Heart right ventricle (tissue), 16 donors: Measurements from ENCODE around the gene BFSP1. TPM values are rescaled to one million over a fixed set of nuclear protein-coding genes. Genes with fewer than 3 reads are reported as not detected.

Source experiments
- ATAC-seq, 8 donors: fragments of 200-7000 bp; cut with Tn5 transposase; one replicate each; pipeline ENCODE4 v1.9.1; 2020; ENCODE audit warnings: mild to moderate bottlenecking in 8 of 8, moderate library complexity in 8 of 8, moderate number of reproducible peaks in 1 of 8
- DNase-seq, 2 donors: peaks; one replicate each; pipeline ENCODE4 v3.0.0-alpha.2; 2020
- H3K27ac ChIP-seq, 10 donors: fragments of 200-600 bp; sonication (generic) in 2 of 10; one replicate each; pipeline versions ENCODE4 v1.5.0 to v1.8.0; 2020 to 2022; ENCODE audit warnings: mild to moderate bottlenecking in 3 of 10
- H3K27me3 ChIP-seq, 7 donors: fragments of 200-600 bp; one replicate each; pipeline ENCODE4 v1.8.0; 2021 to 2022; ENCODE audit warnings: mild to moderate bottlenecking in 2 of 7
- H3K36me3 ChIP-seq, 9 donors: fragments of 200-600 bp; sonication (generic) in 1 of 9; one replicate each; pipeline versions ENCODE4 v1.5.0 to v1.8.0; 2020 to 2022; ENCODE audit warnings: mild to moderate bottlenecking in 2 of 9
- H3K4me1 ChIP-seq, 9 donors: fragments of 200-600 bp; sonication (generic) in 1 of 9; one replicate each; pipeline versions ENCODE4 v1.5.0 to v1.8.0; 2020 to 2022; ENCODE audit warnings: mild to moderate bottlenecking in 4 of 9
- H3K4me3 ChIP-seq, 10 donors: fragments of 200-600 bp; sonication (generic) in 2 of 10; one replicate each; pipeline versions ENCODE4 v1.5.0 to v1.8.0; 2020 to 2022; ENCODE audit warnings: mild to moderate bottlenecking in 7 of 10, moderate library complexity in 2 of 10
- H3K9me3 ChIP-seq, 11 donors: fragments of 200-600 bp in 10 of 11; sonication (generic) in 2 of 11; one replicate each; pipeline versions ENCODE4 v1.5.0 to v1.8.0; 2013 to 2022; ENCODE audit warnings: mild to moderate bottlenecking in 2 of 11, control low read depth in 1 of 11, moderate library complexity in 1 of 11
- CTCF ChIP-seq, 9 donors: fragments of 200-600 bp; sonication (generic) in 2 of 9; IDR thresholded peaks; one replicate each; pipeline versions ENCODE4 v1.5.0 to v1.8.0; 2021 to 2022; ENCODE audit warnings: antibody characterized with exemption in 9 of 9, mild to moderate bottlenecking in 5 of 9, moderate library complexity in 1 of 9
- whole genome bisulfite sequencing, 2 donors: extraction: QIAGEN DNeasy Blood & Tissue Kit; methylation state at CpG; one replicate each; pipeline ENCODE4 v1.1.7; 2013; ENCODE audit warnings: inconsistent platforms in 1 of 2; 5-methylcytosine and 5-hydroxymethylcytosine counted together
- intact Hi-C, 10 donors: fragments of 100-400 bp; cut with DNase I; formaldehyde crosslinking; loops; one replicate each; pipeline versions ENCODE4 v1.11.1 to v1.14.2; 2022
- long read RNA-seq, 3 donors: library from polyadenylated mRNA; unstranded; transcript quantifications; one replicate each; pipeline ENCODE4 v2.0.0, GENCODE V29; 2020 to 2021
- polyA plus RNA-seq, 2 donors: library from polyadenylated mRNA; stranded (reverse); fragments of 200-250 nt; gene quantifications; one replicate each; pipeline ENCODE4 v1.2.3, GENCODE V29; 2013
- total RNA-seq, 10 donors: library from RNA; stranded (reverse); fragmentation: NEBNext Ultra II Directional in 3 of 10; extraction: Animal tissue kit (Norgen Biotek cat#: 25700) in 3 of 10; gene quantifications; one replicate each; pipeline versions ENCODE4 v1.2.1 to v1.2.4, GENCODE V29; 2021 to 2023
- donor health status: Arrhythmogenic right ventricular cardiomyopathy.
- donor health status: ischemic (EF 13 %, LVEDD 7.1; RV severe dilation, severe dysfunction).
- donor health status: healthy with polysubstance abuse.
- donor health status: DM: no; HTN: yes; CAD: no.
- donor health status: DM: no; HTN: no; CAD: no.
- donor health status: ischemic (EF 25% LVEDD 6.9; RV normal size, moderate dysfunction).
- donor health status: ischemic (EF 25% LVEDD 5.7; RV mildly dilated, moderate dysfunction).
- donor health status: healthy.
- donor health status: DM: yes; HTN: yes; CAD: no.
- donor health status: Ischemic cardiomyopathy.
- donor health status: ischemic (EF 35%, LVEDD 5.7; RV mildly dilated, moderate dysfunction).
- donor health status: nonischemic (EF 11% LVEDD 7.7; RV severe dilation, severe dysfunction).
- donor health status: DM: yes; HTN: yes; CAD: no.
- donor health status: PGD.
- donor health status: ischemic (EF 29% LVEDD 5.4; RV normal size, mild dysfunction).
- donor health status: nonischemic (EF 23%, LVEDD 6.1; RV moderate dilation, normal function).

BFSP1 gene
- total RNA-seq (1 to 10 TPM in 2 of 10 donors, under 1 TPM in 8; 0.27 to 1.9 (median 0.70) TPM), polyA plus RNA-seq (under 1 TPM; 0.19 to 0.44 TPM)
- long read RNA-seq, donor 1, partial matches to known transcripts, result 1 of 1 reads
- long read RNA-seq, donor 1, other reads (novel, unspliced or antisense), result 0 of 1 reads
- long read RNA-seq, donor 2, result 0 reads
- long read RNA-seq, donor 3, partial matches to known transcripts, result 2 of 2 reads
- long read RNA-seq, donor 3, other reads (novel, unspliced or antisense), result 0 of 2 reads

- peak within 1 kb of the TSS; percentile 32 to 63 (median 57) for H3K4me3 ChIP-seq
- 1% methylated on average over 98 to 111 of the region's 111 CpGs for WGBS, 2 donors
- no peaks in the 10 kb centered on the region for H3K36me3 ChIP-seq
- ATAC-seq, result peak; percentile 50 to 91 (median 79)
- H3K27me3 ChIP-seq, result peaks cover 0 to 26% (median 0%) of the 10 kb centered on the region in 7 donors
- TF ChIP-seq CTCF (IDR thresholded peaks at IDR 0.05), result no peak
- H3K4me1 ChIP-seq, result peaks cover 0 to 21% (median 5%) of the 10 kb centered on the region in 9 donors
- H3K9me3 ChIP-seq, result no peaks in the 10 kb centered on the region
- intact Hi-C loops, result loop anchor here in 3 of 10 donors (10.0 kb wide), 2 partner anchors 364 to 374 kb away; no protein-coding TSS in a partner anchor
- H3K27ac ChIP-seq, result peak within 1 kb of the TSS in 9 of 10 donors; percentile 13 to 67 (median 60)
- peak; percentile 32 to 56 for DNase-seq
Measured at GRCh38 chr20:17530716-17531664, at the start of gene BFSP1. TSS of gene BFSP1 (minus strand) at chr20:17531379. CDS start at chr20:17531329, 50 bp downstream.

- DNase-seq (no peak), ATAC-seq (no peak)
- H3K27ac ChIP-seq, result no peak overlapping the region
- H3K4me3 ChIP-seq, result no peak overlapping the region
- peaks cover 5 to 84% (median 44%) of the 10 kb centered on the region in 9 donors for H3K4me1 ChIP-seq
- intact Hi-C loops, result no loop called here
- H3K36me3 ChIP-seq, result peaks cover 0 to 14% (median 0%) of the 10 kb centered on the region in 9 donors
- no peaks in the 10 kb centered on the region for H3K27me3 ChIP-seq
- no peak for TF ChIP-seq CTCF (IDR thresholded peaks at IDR 0.05)
- H3K9me3 ChIP-seq, result no peaks in the 10 kb centered on the region
- WGBS, 2 donors, result 97 to 98% methylated on average over 2 of the region's 2 CpGs
Measured at GRCh38 chr20:17580895-17581294, 49.7 kb upstream of the BFSP1 start.

- no peak for DNase-seq
- no peak overlapping the region for H3K27ac ChIP-seq
- no peaks in the 10 kb centered on the region for H3K27me3 ChIP-seq
- WGBS, 2 donors, result 88 to 91% methylated on average over 4 of the region's 4 CpGs
- no peak for TF ChIP-seq CTCF (IDR thresholded peaks at IDR 0.05)
- intact Hi-C loops, result no loop called here
- H3K4me1 ChIP-seq, result peaks cover 5 to 84% (median 45%) of the 10 kb centered on the region in 9 donors
- H3K36me3 ChIP-seq, result peaks cover 0 to 14% (median 0%) of the 10 kb centered on the region in 9 donors
- H3K4me3 ChIP-seq, result no peak overlapping the region
- no peaks in the 10 kb centered on the region for H3K9me3 ChIP-seq
- ATAC-seq, result no peak
Measured at GRCh38 chr20:17579369-17580039, 48.3 kb upstream of the BFSP1 start.

GRCh38 chr20:17576215-17576614, 45.0 kb upstream of the BFSP1 start:
- peaks cover 5 to 99% (median 66%) of the 10 kb centered on the region in 9 donors for H3K4me1 ChIP-seq
- ATAC-seq, result no peak
- WGBS, 2 donors, result 62% methylated on average over 8 of the region's 8 CpGs
- H3K4me3 ChIP-seq, result no peak overlapping the region
- no peaks in the 10 kb centered on the region for H3K27me3 ChIP-seq
- H3K9me3 ChIP-seq, result no peaks in the 10 kb centered on the region
- no peak overlapping the region for H3K27ac ChIP-seq
- no peak for DNase-seq
- intact Hi-C loops, result no loop called here
- no peak for TF ChIP-seq CTCF (IDR thresholded peaks at IDR 0.05)
- peaks cover 0 to 14% (median 0%) of the 10 kb centered on the region in 9 donors for H3K36me3 ChIP-seq
